GM18861 (cell line): ENCODE measurements around the gene BAAT.
A peak's percentile ranks its signal among the peaks of the same experiment; 100 is the strongest.

ENCODE experiments used
- ATAC-seq: cut with Tn5 transposase; IDR thresholded peaks from one replicate; pipeline ENCODE4 v1.9.1; 2021; ENCODE audit not compliant: unreplicated experiment

The BAAT gene

DNA sequence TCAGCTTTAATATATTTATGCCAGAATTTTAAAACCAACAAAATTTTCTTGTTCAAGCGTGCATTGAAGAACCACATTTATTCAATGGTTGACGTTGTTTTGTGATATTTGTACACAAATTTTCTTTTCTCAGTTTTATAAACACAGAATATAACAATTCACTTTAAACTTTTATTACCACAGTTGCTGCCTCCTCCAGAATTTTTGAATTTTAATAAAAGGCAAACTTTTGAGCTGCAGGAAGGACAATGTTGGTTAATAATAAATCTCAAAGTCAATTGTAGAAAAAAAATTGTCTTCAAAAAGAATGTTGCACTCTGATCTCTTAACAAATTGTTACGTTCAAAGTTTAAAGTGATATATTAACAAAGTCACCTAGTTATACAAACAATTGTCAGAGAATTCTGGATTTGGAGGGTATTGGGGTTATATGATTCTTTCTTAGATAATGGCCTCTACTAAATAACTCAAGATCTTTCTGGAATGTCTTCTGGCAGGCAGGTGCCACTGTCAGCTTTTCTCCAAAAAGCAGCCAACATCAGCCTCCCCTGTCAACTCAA lies 60.5 kb downstream of the BAAT start:
- ATAC-seq: no peak

DNA sequence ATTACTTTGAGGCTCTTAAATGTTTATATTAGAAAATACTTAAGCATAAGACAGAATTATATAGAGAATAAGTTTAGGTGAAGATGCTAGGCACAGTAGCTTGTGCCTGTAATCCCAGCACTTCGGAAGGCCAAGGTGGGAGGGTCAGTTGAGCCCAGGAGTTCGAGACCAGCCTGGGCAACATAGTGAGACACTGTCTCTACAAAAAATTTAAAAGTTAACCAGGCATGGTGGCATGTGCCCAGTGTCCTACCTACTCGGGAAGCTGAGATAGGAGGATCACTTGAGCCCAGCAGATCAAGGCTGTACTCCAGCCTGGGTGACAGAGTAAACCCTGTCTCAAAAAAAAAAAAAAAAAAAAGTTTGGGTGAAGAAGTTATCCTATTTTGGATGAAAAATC lies 61.7 kb downstream of the BAAT start:
- no peak for ATAC-seq

GRCh38 chr9:101317735-101318134 lies 67.1 kb downstream of the BAAT start:
- ATAC-seq: no peak

DNA sequence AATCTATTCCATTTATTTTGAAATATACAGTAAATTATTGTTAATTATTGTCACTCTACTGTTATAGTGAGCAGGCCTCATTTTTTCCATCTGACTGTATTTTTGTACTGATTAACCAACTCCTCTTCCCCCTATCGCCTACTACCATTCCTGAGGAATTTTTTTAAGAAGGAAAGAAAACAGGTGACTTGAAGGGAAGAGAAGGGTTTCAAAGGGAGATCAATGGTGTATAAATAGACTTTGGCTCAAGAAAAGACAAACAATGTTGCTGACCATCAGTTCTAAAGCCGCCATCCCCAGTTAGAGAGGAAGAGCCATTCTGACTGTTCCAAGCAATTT lies 69.7 kb downstream of the BAAT start:
- no peak for ATAC-seq

GRCh38 chr9:101312661-101313060 lies 72.1 kb downstream of the BAAT start:
- ATAC-seq: no peak

DNA sequence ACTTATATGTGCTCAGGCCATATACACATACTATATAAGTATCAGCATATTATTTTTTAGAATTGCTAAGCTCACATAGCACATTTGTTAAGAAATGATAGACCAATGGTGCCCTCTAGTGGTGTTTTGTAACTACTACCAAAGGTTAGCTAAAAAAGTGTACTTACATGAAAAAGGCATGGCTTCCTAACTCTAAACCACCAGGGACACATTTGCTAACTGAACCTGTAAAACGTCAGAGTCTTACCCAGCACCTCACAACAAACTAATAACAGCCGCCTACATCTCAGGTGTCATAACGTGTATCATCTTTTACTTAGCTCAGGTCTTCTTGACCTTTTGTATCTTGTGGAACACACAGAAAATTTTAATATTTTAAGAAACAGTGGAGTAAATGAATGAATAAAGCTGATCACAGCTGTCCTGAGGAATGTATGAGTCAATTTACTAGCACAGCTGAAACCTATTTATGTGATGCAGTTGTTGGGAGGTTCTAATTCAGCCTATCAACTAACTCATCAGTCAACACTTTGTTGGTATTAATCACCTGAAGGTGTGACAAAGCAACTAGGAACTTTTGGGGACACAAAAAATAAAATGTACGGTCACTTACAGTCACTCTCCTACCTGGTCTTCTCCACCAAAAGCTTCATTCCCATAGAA lies 72.9 kb downstream of the BAAT start:
- peak; percentile 92 for ATAC-seq

GRCh38 chr9:101311191-101311590 lies 73.6 kb downstream of the BAAT start:
- ATAC-seq: no peak
